Right lobe of liver (tissue), 6 donors: ENCODE measurements around the gene RPS6KA5. TPM values are rescaled to one million over a fixed set of nuclear protein-coding genes. Genes with fewer than 3 reads are reported as not detected.
"Not testable (repeated sequence)": the region's sequence is repeated elsewhere in the genome, so short reads cannot be mapped to it uniquely, and the experiment has no call there.

Experiments
- ATAC-seq, 4 donors: fragments of 200-7000 bp; cut with Tn5 transposase; one replicate each; pipeline ENCODE4 v1.9.1; 2020; ENCODE audit warnings: mild to moderate bottlenecking in 4 of 4, moderate library complexity in 4 of 4
- DNase-seq, 3 donors: peaks; one replicate each; pipeline ENCODE4 v3.0.0-alpha.2; 2020
- H3K27ac ChIP-seq, 3 donors: fragments of 200-600 bp; one replicate each; pipeline ENCODE4 v1.8.0; 2022
- H3K27me3 ChIP-seq, 2 donors: fragments of 200-600 bp; one replicate each; pipeline ENCODE4 v1.8.0; 2022
- H3K36me3 ChIP-seq, 4 donors: fragments of 200-600 bp; sonication (generic) in 1 of 4; one replicate each; pipeline versions ENCODE4 v1.5.1 to v1.8.0; 2017 to 2022; ENCODE audit warnings: control low read depth in 1 of 4
- H3K4me1 ChIP-seq, 4 donors: fragments of 200-600 bp; sonication (generic) in 1 of 4; one replicate each; pipeline versions ENCODE4 v1.5.1 to v1.8.0; 2017 to 2022; ENCODE audit warnings: control low read depth in 1 of 4
- H3K4me3 ChIP-seq, 3 donors: fragments of 200-600 bp; one replicate each; pipeline ENCODE4 v1.8.0; 2022
- H3K9me3 ChIP-seq, 4 donors: fragments of 200-600 bp; sonication (generic) in 1 of 4; one replicate each; pipeline versions ENCODE4 v1.5.1 to v1.8.0; 2017 to 2022; ENCODE audit warnings: control low read depth in 1 of 4
- CTCF ChIP-seq, 4 donors: fragments of 200-600 bp in 3 of 4; fragments of 450-650 bp in 1 of 4; IDR thresholded peaks; one replicate each; pipeline versions ENCODE4 v1.5.1 to v1.8.0; 2016 to 2022; ENCODE audit warnings: antibody characterized with exemption in 4 of 4, mild to moderate bottlenecking in 2 of 4
- POLR2A ChIP-seq: fragments of 450-650 bp; IDR thresholded peaks from one replicate; pipeline ENCODE4 v1.6.1; 2017; ENCODE audit warnings: antibody characterized with exemption, mild to moderate bottlenecking
- WGBS: methylation state at CpG from one replicate; pipeline ENCODE4 v1.1.6; 2018; ENCODE audit warnings: low coverage, low lambda C conversion rate; ENCODE audit not compliant: insufficient coverage; ENCODE audit errors: missing lambda C conversion rate; 5-methylcytosine and 5-hydroxymethylcytosine counted together
- intact Hi-C, 2 donors: fragments of 100-400 bp; cut with DNase I; formaldehyde crosslinking; loops; one replicate each; pipeline versions ENCODE4 v1.11.2 to v1.14.1; 2022
- total RNA-seq, 6 experiments: library from RNA; depleted of rRNA in 2 of 6; stranded (reverse); fragments of >200 nt in 2 of 6; fragmentation: NEBNext Ultra II Directional in 3 of 6; extraction: Animal tissue kit (Norgen Biotek cat#: 25700) in 3 of 6; gene quantifications; one replicate each; pipeline versions ENCODE4 v1.1.0 to v1.2.4, GENCODE V29; 2016 to 2023
- donor health status: DM: no; HTN: yes; CAD: no.
- donor health status: DM: no; HTN: no; CAD: no.
- donor health status: DM: no; HTN: no; CAD: no.
- donor health status: DM: no; HTN: yes; CAD: no.
- donor health status: DM: no; HTN: yes; CAD: no.

RPS6KA5 gene
- total RNA-seq, 6 experiments from 2014 or later: 0.31 to 3.5 (median 1.7) TPM

GRCh38 chr14:91031666-91032065 is 28.8 kb downstream of the RPS6KA5 start:
- 94% methylated on average over 4 of the region's 4 CpGs for WGBS
- H3K4me1 ChIP-seq: no peaks in the 10 kb centered on the region
- H3K27me3 ChIP-seq: no peaks in the 10 kb centered on the region
- no peak for ATAC-seq
- H3K4me3 ChIP-seq: no peak overlapping the region
- H3K36me3 ChIP-seq: no peaks in the 10 kb centered on the region
- H3K9me3 ChIP-seq: no peaks in the 10 kb centered on the region
- H3K27ac ChIP-seq: no peak overlapping the region
- TF ChIP-seq CTCF (IDR thresholded peaks at IDR 0.05) (no peak), POLR2A (no peak)
- intact Hi-C loops: no loop called here
- no peak for DNase-seq

GRCh38 chr14:91029456-91030217 is 30.8 kb downstream of the RPS6KA5 start:
- intact Hi-C loops: no loop called here
- Histone ChIP-seq H3K27ac (no peak overlapping the region), H3K9me3 (no peaks in the 10 kb centered on the region), H3K4me3 (no peak overlapping the region), H3K36me3 (no peaks in the 10 kb centered on the region), H3K4me1 (no peaks in the 10 kb centered on the region), H3K27me3 (no peaks in the 10 kb centered on the region)
- TF ChIP-seq POLR2A: no peak
- TF ChIP-seq CTCF (IDR thresholded peaks at IDR 0.05): no peak
- DNase-seq (no peak), ATAC-seq (no peak)
- WGBS: 55% methylated on average over 1 of the region's 1 CpG

- no peak overlapping the region for H3K27ac ChIP-seq
- H3K27me3 ChIP-seq: no peaks in the 10 kb centered on the region
- H3K36me3 ChIP-seq: no peaks in the 10 kb centered on the region
- ATAC-seq (no peak), DNase-seq (no peak)
- intact Hi-C loops: no loop called here
- TF ChIP-seq POLR2A: no peak
- no peak for TF ChIP-seq CTCF (IDR thresholded peaks at IDR 0.05)
- H3K4me1 ChIP-seq: no peaks in the 10 kb centered on the region
- no peak overlapping the region for H3K4me3 ChIP-seq
- H3K9me3 ChIP-seq: no peaks in the 10 kb centered on the region
Observed at GRCh38 chr14:91027561-91027960, 32.9 kb downstream of the RPS6KA5 start.

- 37% methylated on average over 8 of the region's 9 CpGs for WGBS
- H3K27me3 ChIP-seq, H3K4me1 ChIP-seq, H3K9me3 ChIP-seq, intact Hi-C loops, H3K36me3 ChIP-seq, DNase-seq: not testable (repeated sequence)
- H3K4me3 ChIP-seq: peak overlapping the region; percentile 39 to 44 (median 43)
- ATAC-seq: peak; percentile 74 to 88 (median 82)
- H3K27ac ChIP-seq: peak overlapping the region; percentile 50 to 82 (median 66)
Observed at GRCh38 chr14:91022622-91023028, 37.8 kb downstream of the RPS6KA5 start.

- 92% methylated on average over 1 of the region's 1 CpG for WGBS
- ATAC-seq (peak; percentile 48 to 59 (median 53)), DNase-seq (no peak)
- Histone ChIP-seq H3K9me3 (no peaks in the 10 kb centered on the region), H3K36me3 (no peaks in the 10 kb centered on the region), H3K27ac (peak overlapping the region; percentile 50 to 82 (median 66)), H3K4me1 (no peaks in the 10 kb centered on the region), H3K4me3 (peak overlapping the region; percentile 39 to 44 (median 43)), H3K27me3 (no peaks in the 10 kb centered on the region)
- intact Hi-C loops: no loop called here
- TF ChIP-seq CTCF (IDR thresholded peaks at IDR 0.05) (no peak), POLR2A (no peak)
Observed at GRCh38 chr14:91021991-91022621, 38.3 kb downstream of the RPS6KA5 start.
